HepG2 (cell line): Measurements from ENCODE around the gene RBM12. TPM values are rescaled to one million over a fixed set of nuclear protein-coding genes. Genes with fewer than 3 reads are reported as not detected.
"Not testable (repeated sequence)": the region's sequence is repeated elsewhere in the genome, so short reads cannot be mapped to it uniquely, and the experiment has no call there.

Experiments
- ATAC-seq: fragments of 200-7000 bp; cut with Tn5 transposase; 3 replicates; pipeline ENCODE4 v1.9.1; 2020; ENCODE audit warnings: mild to moderate bottlenecking, moderate library complexity
- BruUV-seq: library from RNA; stranded (reverse); fragments of 400-500 nt; replicated peaks from 2 replicates; lab custom pipeline; 2021; lab: Mats Ljungman, UMichigan
- CTCF ChIA-PET: fragments of 300-600 bp; formaldehyde crosslinking; extraction: SDS; loops from one replicate; lab custom pipeline; 2021; ENCODE audit warnings: low total read pairs, inconsistent platforms, low intra/inter-chr PET ratio; lab: Yijun Ruan, JAX
- POLR2A ChIA-PET: fragments of 350-600 bp; sonication (Branson Sonifier 250); formaldehyde crosslinking; loops from one replicate; lab custom pipeline; 2020; ENCODE audit warnings: antibody characterized with exemption, inconsistent platforms; lab: Yijun Ruan, JAX
- DNase-seq: peaks from one replicate; pipeline ENCODE4 v3.0.0-alpha.2; 2015; ENCODE audit warnings: low spot score
- FAIRE-seq: peaks from 3 replicates; lab custom pipeline; 2011; peaks lifted over from hg19 to GRCh38; lab: Jason Lieb, UNC
- H2AFZ ChIP-seq: one replicate; pipeline ENCODE4 v1.6.1; 2011; ENCODE audit warnings: low read length, inconsistent platforms
- H3K27ac ChIP-seq: fragments of 300-600 bp; 3 replicates; pipeline ENCODE4 v1.8.0; 2011; ENCODE audit warnings: mixed run types, mild to moderate bottlenecking, mixed read lengths, low read length, inconsistent platforms; ENCODE audit not compliant: insufficient read depth; ENCODE audit errors: extremely low read length
- H3K27me3 ChIP-seq, 2 experiments: fragments of 200-600 bp in 1 of 2; 2 replicates in 1 of 2; 3 replicates in 1 of 2; pipeline versions ENCODE4 v1.6.0 to v1.8.0; 2011; ENCODE audit warnings: low read length in 2 of 2, mild to moderate bottlenecking in 2 of 2, moderate library complexity in 2 of 2, inconsistent platforms in 1 of 2; ENCODE audit not compliant: insufficient read depth in 2 of 2, control insufficient read depth in 1 of 2
- H3K36me3 ChIP-seq, 2 experiments: fragments of 200-600 bp in 1 of 2; replicated peaks in 1 of 2; 2 replicates in 1 of 2; 3 replicates in 1 of 2; pipeline versions ENCODE4 v1.5.1 to v1.8.0; 2011; ENCODE audit warnings: low read length in 2 of 2, inconsistent platforms in 1 of 2; ENCODE audit not compliant: insufficient read depth in 2 of 2, control insufficient read depth in 1 of 2
- H3K4me1 ChIP-seq: 2 replicates; pipeline ENCODE4 v1.5.1; 2012; ENCODE audit warnings: low read length, inconsistent platforms; ENCODE audit not compliant: insufficient read depth
- H3K4me2 ChIP-seq: 2 replicates; pipeline ENCODE4 v1.6.0; 2011; ENCODE audit warnings: low read depth, low read length, inconsistent platforms
- H3K4me3 ChIP-seq, 3 experiments: fragments of 200-600 bp in 1 of 3; sonication (generic), shearing (Covaris generic) in 1 of 3; replicated peaks in 1 of 3; 2 replicates each; pipeline ENCODE4 v1.5.1; 2011 to 2016; ENCODE audit warnings: low read length in 3 of 3, inconsistent platforms in 2 of 3, low read depth in 2 of 3, mild to moderate bottlenecking in 2 of 3, control low read depth in 1 of 3, mixed read lengths in 1 of 3; ENCODE audit not compliant: insufficient read depth in 1 of 3
- H3K79me2 ChIP-seq: one replicate; pipeline ENCODE4 v1.6.1; 2011; ENCODE audit warnings: low read length, inconsistent platforms; ENCODE audit not compliant: insufficient read depth
- H3K9ac ChIP-seq: 2 replicates; pipeline ENCODE4 v1.6.0; 2011; ENCODE audit warnings: mild to moderate bottlenecking, low read depth, low read length, inconsistent platforms; ENCODE audit not compliant: insufficient read depth
- H3K9me3 ChIP-seq: 2 replicates; pipeline ENCODE4 v1.5.1; 2012; ENCODE audit warnings: mild to moderate bottlenecking, low read length
- H4K20me1 ChIP-seq: 2 replicates; pipeline ENCODE4 v1.6.0; 2011; ENCODE audit warnings: inconsistent platforms, mild to moderate bottlenecking, low read length, moderate library complexity; ENCODE audit not compliant: insufficient read depth
- ARID4A ChIP-seq: sonication (generic); formaldehyde crosslinking; IDR thresholded peaks from 2 replicates; pipeline ENCODE4 v1.5.0; 2020; ENCODE audit warnings: mild to moderate bottlenecking, missing genetic modification reagents, borderline replicate concordance
- CEBPB ChIP-seq: IDR thresholded peaks from 2 replicates; pipeline ENCODE4 v1.6.1; 2011; ENCODE audit warnings: low read depth, low read length, improper control_type of control experiment, borderline replicate concordance
- CEBPG ChIP-seq: IDR thresholded peaks from 2 replicates; pipeline ENCODE4 v1.6.1; 2016
- GABPB1 ChIP-seq: IDR thresholded peaks from 2 replicates; pipeline ENCODE4 v1.6.1; 2016; ENCODE audit warnings: mild to moderate bottlenecking, missing genetic modification reagents, moderate library complexity, missing compliant biosample characterization
- HOXA3 ChIP-seq: sonication (generic); formaldehyde crosslinking; IDR thresholded peaks from 2 replicates; pipeline ENCODE4 v1.5.0; 2020; ENCODE audit warnings: missing genetic modification reagents
- NFKB2 ChIP-seq: sonication (generic); formaldehyde crosslinking; IDR thresholded peaks from 2 replicates; pipeline ENCODE4 v1.4.0; 2020; ENCODE audit warnings: missing genetic modification reagents, borderline replicate concordance
- PAF1 ChIP-seq: IDR thresholded peaks from 2 replicates; pipeline ENCODE4 v1.6.1; 2016; ENCODE audit warnings: missing genetic modification reagents, missing compliant biosample characterization
- POLR2AphosphoS2 ChIP-seq: IDR thresholded peaks from 2 replicates; pipeline ENCODE4 v1.6.1; 2011; ENCODE audit warnings: low read depth, low read length, improper control_type of control experiment
- POLR2G ChIP-seq: fragments of 200-400 bp; formaldehyde crosslinking; IDR thresholded peaks from 2 replicates; pipeline ENCODE4 v1.6.1; 2018; ENCODE audit warnings: mild to moderate bottlenecking, low read depth, low read length, moderate library complexity
- RBM22 ChIP-seq: fragments of 200-400 bp; formaldehyde crosslinking; optimal IDR thresholded peaks from 2 replicates; pipeline ENCODE3; 2017; ENCODE audit warnings: mild to moderate bottlenecking, low read length, moderate library complexity
- SALL2 ChIP-seq: sonication (generic); formaldehyde crosslinking; IDR thresholded peaks from 2 replicates; pipeline ENCODE4 v1.8.1; 2023; ENCODE audit warnings: mild to moderate bottlenecking, missing genetic modification reagents, inconsistent platforms
- SP4 ChIP-seq: sonication (generic); formaldehyde crosslinking; IDR thresholded peaks from 2 replicates; pipeline ENCODE4 v1.8.1; 2023; ENCODE audit warnings: mild to moderate bottlenecking, missing genetic modification reagents
- SRSF1 ChIP-seq: fragments of 200-400 bp; formaldehyde crosslinking; optimal IDR thresholded peaks from 2 replicates; pipeline ENCODE3; 2017; ENCODE audit warnings: mild to moderate bottlenecking, low read depth, low read length, moderate library complexity
- THAP7 ChIP-seq: sonication (generic); formaldehyde crosslinking; IDR thresholded peaks from 2 replicates; pipeline ENCODE4 v1.8.1; 2023; ENCODE audit warnings: mild to moderate bottlenecking, missing genetic modification reagents
- ZNF275 ChIP-seq: sonication (generic); formaldehyde crosslinking; IDR thresholded peaks from 2 replicates; pipeline ENCODE4 v1.8.0; 2022; ENCODE audit warnings: missing genetic modification reagents, mild to moderate bottlenecking, inconsistent platforms, borderline replicate concordance
- ZNF770 ChIP-seq: sonication (generic); formaldehyde crosslinking; IDR thresholded peaks from 2 replicates; pipeline ENCODE4 v1.5.0; 2020; ENCODE audit warnings: mild to moderate bottlenecking, missing genetic modification reagents
- WGBS: methylation state at CpG from one replicate; pipeline ENCODE4 v1.1.6; 2017; ENCODE audit warnings: low lambda C conversion rate; 5-methylcytosine and 5-hydroxymethylcytosine counted together
- in situ Hi-C: cut with HindIII; loops from 2 replicates; pipeline ENCODE4 v1.10.0; 2017; ENCODE audit warnings: low pct_unique_long_range_greater_than_20kb; ENCODE audit not compliant: extremely low pct_ligation_motif_present
- intact Hi-C: fragments of 100-400 bp; cut with micrococcal nuclease; formaldehyde crosslinking; loops from one replicate; pipeline ENCODE4 v1.10.0; 2022; ENCODE audit not compliant: unreplicated experiment
- polyA plus RNA-seq, 8 experiments: library from polyadenylated mRNA; depleted of rRNA in 3 of 8; stranded (reverse) in 7 of 8; unstranded in 1 of 8; fragments of >200 nt; fragmentation: Illumina TruSeq in 4 of 8; extraction: Trizol in 4 of 8; gene quantifications; 2 replicates each; pipeline versions ENCODE4 v1.2.1 to v1.2.3, GENCODE V29; 2011 to 2016; ENCODE audit warnings: low read depth in 4 of 8, missing spikeins in 1 of 8, mixed read lengths in 1 of 8; ENCODE audit not compliant: insufficient read depth in 1 of 8
- total RNA-seq, 5 experiments: library from RNA; depleted of rRNA; stranded (reverse); fragments of >200 nt; fragmentation: Illumina TruSeq; extraction: Trizol; gene quantifications; 2 replicates each; pipeline ENCODE4 v1.2.3, GENCODE V29; 2016; ENCODE audit warnings: low read depth in 1 of 5

Gene RBM12
- total and polyA plus RNA-seq, 2 of the 13 experiments (the other 11 are each of a cell fraction or from before 2014, with no cell fraction given), result 97.9 to 104 TPM

- H3K4me1 ChIP-seq, H3K27me3 ChIP-seq, DNase-seq, in situ Hi-C loops, FAIRE-seq, H2AFZ ChIP-seq, H3K9ac ChIP-seq, H3K27ac ChIP-seq, BruUV-seq, H3K9me3 ChIP-seq, H3K4me2 ChIP-seq, CTCF ChIA-PET, intact Hi-C loops, H3K4me3 ChIP-seq: not testable (repeated sequence)
- peak; percentile 1; the same call in 1 of the 3 replicates for ATAC-seq
- Histone ChIP-seq H3K36me3 (peaks cover 58 to 93% of the 10 kb centered on the region in 2 experiments), H3K79me2 (peaks cover 88% of the 10 kb centered on the region), H4K20me1 (peaks cover 98% of the 10 kb centered on the region)
- 95% methylated on average over 9 of the region's 9 CpGs for WGBS
- POLR2A ChIA-PET, result interaction anchor here (1.0 to 23.6 kb wide), 6 partner anchors 11 to 97 kb away, joined by 3 to 319 read pairs (median 10); partner anchors contain the start of genes NFS1, RBM39, ROMO1 and SPAG4
- TF ChIP-seq SALL2 (CRISPR knock-in tag) (0 out of 2 replicates have a peak, but pooled peaks have one; percentile 25), ZNF275 (0 out of 2 replicates have a peak, but pooled peaks have one; percentile 58), HOXA3 (CRISPR knock-in tag) (0 out of 2 replicates have a peak, but pooled peaks have one; percentile 10), THAP7 (CRISPR knock-in tag) (0 out of 2 replicates have a peak, but pooled peaks have one; percentile 44), ARID4A (peak; percentile 13; the same call in 1 of the 2 replicates), NFKB2 (CRISPR knock-in tag) (0 out of 2 replicates have a peak, but pooled peaks have one; percentile 54), PAF1 (CRISPR knock-in tag) (peak; percentile 55; the same call in 1 of the 2 replicates), RBM22 (peak; percentile 98), SRSF1 (peak; percentile 24), GABPB1 (CRISPR knock-in tag) (0 out of 2 replicates have a peak, but pooled peaks have one; percentile 2), CEBPB (peak; percentile 68; the same call in 1 of the 2 replicates), POLR2G (peak; percentile 51; the same call in 1 of the 2 replicates), POLR2AphosphoS2 (peak; percentile 72; the same call in 1 of the 2 replicates), CEBPG (CRISPR knock-in tag) (peak; percentile 60), SP4 (peak; percentile 38; the same call in 1 of the 2 replicates), ZNF770 (CRISPR knock-in tag) (0 out of 2 replicates have a peak, but pooled peaks have one; percentile 20)
These were observed 48.4 kb upstream of the RBM12 start for GRCh38 chr20:35713120-35713519.
